ENCODE data around the gene LGSN.

DNA sequence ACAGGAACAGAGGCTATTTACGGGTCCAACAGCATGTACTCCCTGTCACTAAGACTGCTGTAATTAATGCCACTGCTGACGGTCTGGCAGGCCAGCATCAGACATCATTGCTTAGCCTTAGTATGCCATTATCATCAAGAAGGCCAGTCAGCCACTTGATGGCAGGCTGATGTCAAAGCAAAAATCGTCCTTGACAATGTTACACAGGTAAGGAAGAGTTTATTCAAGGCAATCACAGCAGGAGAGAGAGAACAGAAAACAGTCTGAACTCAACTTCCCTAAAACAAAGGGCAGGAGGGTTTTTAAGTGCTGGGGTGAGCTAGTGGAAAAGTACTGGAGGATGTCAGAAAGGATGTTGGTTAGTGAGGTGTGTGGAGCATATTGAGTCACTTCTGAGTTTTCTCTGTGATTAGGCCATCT is 83.4 kb downstream of the LGSN start:
- TF ChIP-seq POLR2A (IDR thresholded peaks at IDR 0.05) (no peak), CTCF (IDR thresholded peaks at IDR 0.05) (no peak)
